Stomach (tissue), 4 donors: ENCODE measurements around the gene PCDH7.

Experiments used
- CTCF ChIP-seq, 7 experiments: fragments of 450-650 bp in 4 of 7; fragments of 200-600 bp in 3 of 7; sonication (generic) in 3 of 7; IDR thresholded peaks; one replicate each; pipeline ENCODE4 v1.5.1; 2016 to 2019; ENCODE audit warnings: antibody characterized with exemption in 7 of 7, control low read depth in 2 of 7, mild to moderate bottlenecking in 1 of 7
- EP300 ChIP-seq: sonication (generic); formaldehyde crosslinking; IDR thresholded peaks from one replicate; pipeline ENCODE4 v1.6.1; 2017; ENCODE audit warnings: antibody characterized with exemption

GRCh38 chr4:30671926-30672448, 48.2 kb upstream of the PCDH7 start:
- no peak for TF ChIP-seq EP300
- no peak for TF ChIP-seq CTCF (IDR thresholded peaks at IDR 0.05)
